HL-60 (cell line): ENCODE results near the gene AP2A2.

ENCODE experiments used
- DNase-seq, 2 experiments: peaks; one replicate each; pipeline ENCODE4 v3.0.0-alpha.2; 2010 to 2020; ENCODE audit warnings: low read depth in 1 of 2, low spot score in 1 of 2
- H3K27ac ChIP-seq: fragments of 250-450 bp; sonication (Bioruptor Pico); replicated peaks from 2 replicates; pipeline ENCODE4 v1.5.1; 2020; ENCODE audit warnings: mild to moderate bottlenecking, moderate library complexity
- H3K27me3 ChIP-seq: fragments of 250-450 bp; sonication (Bioruptor Pico); 2 replicates; pipeline ENCODE4 v1.5.1; 2021; ENCODE audit warnings: mild to moderate bottlenecking, moderate library complexity; ENCODE audit not compliant: insufficient read depth, poor library complexity, severe bottlenecking
- H3K4me3 ChIP-seq: replicated peaks from 2 replicates; pipeline ENCODE4 v1.5.1; 2011; ENCODE audit warnings: mild to moderate bottlenecking, control low read depth, low read length; ENCODE audit not compliant: insufficient read depth
- CTCF ChIP-seq: IDR thresholded peaks from one replicate; pipeline ENCODE4 v1.5.1; 2011; ENCODE audit warnings: low read length, control low read depth, inconsistent platforms; ENCODE audit not compliant: insufficient read depth
- GABPA ChIP-seq: IDR thresholded peaks from 2 replicates; pipeline ENCODE4 v1.6.1; 2012; ENCODE audit warnings: low read depth
- POLR2AphosphoS5 ChIP-seq: IDR thresholded peaks from 2 replicates; pipeline ENCODE4 v1.6.1; 2012; ENCODE audit warnings: low read depth
- SPI1 ChIP-seq: IDR thresholded peaks from 2 replicates; pipeline ENCODE4 v1.6.1; 2012; ENCODE audit warnings: low read depth, mild to moderate bottlenecking, borderline replicate concordance
- TF ChIP-seq, protein P1 (sequence below): IDR thresholded peaks from 2 replicates; pipeline ENCODE4 v1.6.1; 2012; ENCODE audit warnings: low read depth; ENCODE audit not compliant: insufficient replicate concordance

Gene AP2A2

DNA sequence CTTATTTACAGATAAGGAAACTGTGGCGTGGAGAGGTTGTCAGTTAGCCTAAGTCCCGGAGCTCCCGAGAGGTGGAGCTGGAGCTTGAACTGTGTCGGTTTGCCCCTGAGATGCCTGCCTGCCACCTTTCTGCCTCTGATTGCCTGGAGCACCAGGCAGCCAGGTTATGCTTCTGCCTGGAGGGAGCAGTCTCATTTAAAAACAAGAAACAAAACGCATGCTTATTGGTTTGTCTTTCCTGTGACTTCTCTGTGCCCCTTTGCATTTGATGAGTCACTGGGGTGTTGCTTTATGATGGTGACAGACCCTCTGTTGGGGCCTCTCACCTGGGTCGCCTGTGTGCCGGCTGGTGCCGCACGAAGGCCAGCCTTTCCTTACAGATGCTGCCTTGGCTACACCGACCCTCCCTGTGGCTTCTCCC is 12.2 kb downstream of the AP2A2 start:
- DNase-seq = no peak
- Histone ChIP-seq H3K27ac (no peak overlapping the region), H3K27me3 (no peaks in the 10 kb centered on the region), H3K4me3 (no peak overlapping the region)
- no peak for TF ChIP-seq CTCF
- TF ChIP-seq POLR2AphosphoS5 = no peak
- TF ChIP-seq, protein P1, sequence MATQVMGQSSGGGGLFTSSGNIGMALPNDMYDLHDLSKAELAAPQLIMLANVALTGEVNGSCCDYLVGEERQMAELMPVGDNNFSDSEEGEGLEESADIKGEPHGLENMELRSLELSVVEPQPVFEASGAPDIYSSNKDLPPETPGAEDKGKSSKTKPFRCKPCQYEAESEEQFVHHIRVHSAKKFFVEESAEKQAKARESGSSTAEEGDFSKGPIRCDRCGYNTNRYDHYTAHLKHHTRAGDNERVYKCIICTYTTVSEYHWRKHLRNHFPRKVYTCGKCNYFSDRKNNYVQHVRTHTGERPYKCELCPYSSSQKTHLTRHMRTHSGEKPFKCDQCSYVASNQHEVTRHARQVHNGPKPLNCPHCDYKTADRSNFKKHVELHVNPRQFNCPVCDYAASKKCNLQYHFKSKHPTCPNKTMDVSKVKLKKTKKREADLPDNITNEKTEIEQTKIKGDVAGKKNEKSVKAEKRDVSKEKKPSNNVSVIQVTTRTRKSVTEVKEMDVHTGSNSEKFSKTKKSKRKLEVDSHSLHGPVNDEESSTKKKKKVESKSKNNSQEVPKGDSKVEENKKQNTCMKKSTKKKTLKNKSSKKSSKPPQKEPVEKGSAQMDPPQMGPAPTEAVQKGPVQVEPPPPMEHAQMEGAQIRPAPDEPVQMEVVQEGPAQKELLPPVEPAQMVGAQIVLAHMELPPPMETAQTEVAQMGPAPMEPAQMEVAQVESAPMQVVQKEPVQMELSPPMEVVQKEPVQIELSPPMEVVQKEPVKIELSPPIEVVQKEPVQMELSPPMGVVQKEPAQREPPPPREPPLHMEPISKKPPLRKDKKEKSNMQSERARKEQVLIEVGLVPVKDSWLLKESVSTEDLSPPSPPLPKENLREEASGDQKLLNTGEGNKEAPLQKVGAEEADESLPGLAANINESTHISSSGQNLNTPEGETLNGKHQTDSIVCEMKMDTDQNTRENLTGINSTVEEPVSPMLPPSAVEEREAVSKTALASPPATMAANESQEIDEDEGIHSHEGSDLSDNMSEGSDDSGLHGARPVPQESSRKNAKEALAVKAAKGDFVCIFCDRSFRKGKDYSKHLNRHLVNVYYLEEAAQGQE = no peak
- TF ChIP-seq SPI1 = no peak
- no peak for TF ChIP-seq GABPA

DNA sequence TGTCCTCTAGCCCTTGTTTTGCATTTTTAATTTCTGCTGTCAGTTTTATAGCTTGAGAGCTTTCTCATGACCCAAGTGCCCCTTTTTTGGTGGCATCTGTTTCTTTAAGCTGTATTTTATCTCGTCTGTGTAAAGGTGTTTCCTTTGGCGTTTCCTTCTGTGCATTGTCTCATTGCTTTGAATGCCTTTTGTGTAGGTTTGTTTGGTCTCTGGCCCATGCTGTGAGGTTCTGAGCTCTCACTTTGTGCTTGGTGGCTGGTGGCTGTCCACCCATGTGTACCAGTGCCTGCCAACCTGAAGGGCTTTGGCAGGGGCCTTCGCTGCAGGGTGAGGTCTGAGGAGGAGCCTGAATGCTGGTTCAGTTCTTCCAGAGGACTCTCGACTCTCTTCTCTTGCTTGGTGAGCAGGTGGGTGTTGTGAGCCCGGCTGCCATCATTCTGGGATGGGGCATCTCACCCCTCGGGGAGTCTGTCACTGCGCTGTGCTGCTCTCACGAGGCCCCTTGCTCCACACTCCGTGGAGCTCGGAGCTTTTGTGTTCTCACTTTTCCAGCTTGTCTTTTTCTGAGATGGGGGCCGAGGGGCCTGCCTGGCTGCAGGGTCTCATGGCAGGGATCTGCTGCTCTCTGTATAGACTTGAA is 14.9 kb downstream of the AP2A2 start:
- H3K27ac ChIP-seq = no peak overlapping the region
- TF ChIP-seq POLR2AphosphoS5 = no peak
- TF ChIP-seq, protein P1 = no peak
- TF ChIP-seq CTCF = no peak
- no peak for TF ChIP-seq SPI1
- TF ChIP-seq GABPA = no peak
- H3K4me3 ChIP-seq = no peak overlapping the region
- DNase-seq = no peak
- no peaks in the 10 kb centered on the region for H3K27me3 ChIP-seq

GRCh38 chr11:942823-943222 is 17.2 kb downstream of the AP2A2 start:
- Histone ChIP-seq H3K4me3 (no peak overlapping the region), H3K27ac (no peak overlapping the region), H3K27me3 (no peaks in the 10 kb centered on the region)
- TF ChIP-seq SPI1 (no peak), POLR2AphosphoS5 (no peak), GABPA (no peak)
- TF ChIP-seq, protein P1 = no peak
- DNase-seq = no peak
